HAP-1 (cell line): Measurements from ENCODE around the gene STK4.
A peak's percentile ranks its signal among the peaks of the same experiment; 100 is the strongest.

Source experiments
- DNase-seq, 2 experiments: peaks; one replicate each; pipeline ENCODE4 v3.0.0-alpha.2; 2016 to 2020; ENCODE audit warnings: low spot score in 2 of 2
- H3K27me3 ChIP-seq: fragments of 250-450 bp; sonication (Bioruptor Pico); 2 replicates; pipeline ENCODE4 v1.5.1; 2020; ENCODE audit warnings: low read depth, mild to moderate bottlenecking, moderate library complexity
- H3K36me3 ChIP-seq: fragments of 250-450 bp; sonication (Bioruptor Pico); replicated peaks from 2 replicates; pipeline ENCODE4 v1.5.1; 2020; ENCODE audit warnings: mild to moderate bottlenecking
- H3K4me1 ChIP-seq: fragments of 250-450 bp; sonication (Bioruptor Pico); 2 replicates; pipeline ENCODE4 v1.5.1; 2020; ENCODE audit warnings: mild to moderate bottlenecking
- H3K4me3 ChIP-seq: fragments of 250-450 bp; sonication (Bioruptor Pico); 2 replicates; pipeline ENCODE4 v1.5.1; 2020; ENCODE audit warnings: mild to moderate bottlenecking, moderate library complexity
- H3K9me3 ChIP-seq: fragments of 250-450 bp; sonication (Bioruptor Pico); 2 replicates; pipeline ENCODE4 v1.5.1; 2020; ENCODE audit warnings: mild to moderate bottlenecking, moderate library complexity
- in situ Hi-C: fragments of 300-500 bp; cut with MboI; formaldehyde crosslinking; loops from 3 replicates; pipeline ENCODE4 v1.14.3; 2020; ENCODE audit warnings: low sequenced_read_pairs, inconsistent platforms, mixed read lengths

Gene STK4

GRCh38 chr20:45066372-45066771 is 100.1 kb downstream of the STK4 start:
- in situ Hi-C loops, result no loop called here
- H3K4me3 ChIP-seq, result no peak overlapping the region
- H3K4me1 ChIP-seq, result no peaks in the 10 kb centered on the region
- no peak for DNase-seq
- H3K9me3 ChIP-seq, result no peaks in the 10 kb centered on the region
- no peaks in the 10 kb centered on the region for H3K36me3 ChIP-seq
- H3K27me3 ChIP-seq, result no peaks in the 10 kb centered on the region

GRCh38 chr20:45067087-45067486 is 100.8 kb downstream of the STK4 start:
- Histone ChIP-seq H3K36me3 (no peaks in the 10 kb centered on the region), H3K9me3 (no peaks in the 10 kb centered on the region), H3K4me1 (no peaks in the 10 kb centered on the region), H3K4me3 (no peak overlapping the region), H3K27me3 (no peaks in the 10 kb centered on the region)
- DNase-seq, result no peak
- in situ Hi-C loops, result no loop called here

GRCh38 chr20:45067558-45067957 is 101.2 kb downstream of the STK4 start:
- no peaks in the 10 kb centered on the region for H3K9me3 ChIP-seq
- in situ Hi-C loops, result no loop called here
- no peaks in the 10 kb centered on the region for H3K27me3 ChIP-seq
- DNase-seq, result no peak
- H3K4me3 ChIP-seq, result no peak overlapping the region
- no peaks in the 10 kb centered on the region for H3K36me3 ChIP-seq
- no peaks in the 10 kb centered on the region for H3K4me1 ChIP-seq

- no peaks in the 10 kb centered on the region for H3K36me3 ChIP-seq
- H3K27me3 ChIP-seq, result no peaks in the 10 kb centered on the region
- H3K4me1 ChIP-seq, result no peaks in the 10 kb centered on the region
- H3K4me3 ChIP-seq, result no peak overlapping the region
- in situ Hi-C loops, result no loop called here
- DNase-seq, result no peak
- H3K9me3 ChIP-seq, result no peaks in the 10 kb centered on the region
Observed at GRCh38 chr20:45069261-45069660, 102.9 kb downstream of the STK4 start.

- in situ Hi-C loops, result no loop called here
- Histone ChIP-seq H3K4me3 (no peak overlapping the region), H3K36me3 (peaks cover 4% of the 10 kb centered on the region), H3K27me3 (no peaks in the 10 kb centered on the region), H3K9me3 (no peaks in the 10 kb centered on the region), H3K4me1 (no peaks in the 10 kb centered on the region)
- no peak for DNase-seq
Observed at GRCh38 chr20:45070932-45071632, 104.8 kb downstream of the STK4 start.

- H3K4me1 ChIP-seq, result no peaks in the 10 kb centered on the region
- in situ Hi-C loops, result no loop called here
Observed at GRCh38 chr20:45072066-45072465, 105.8 kb downstream of the STK4 start.

GRCh38 chr20:45073221-45073620 is 106.9 kb downstream of the STK4 start:
- in situ Hi-C loops, result no loop called here
- peaks cover 11% of the 10 kb centered on the region for H3K36me3 ChIP-seq

More at GRCh38 chr20:45072066-45072465, 105.8 kb downstream of the STK4 start:
- Histone ChIP-seq H3K27me3 (no peaks in the 10 kb centered on the region), H3K4me3 (no peak overlapping the region), H3K9me3 (no peaks in the 10 kb centered on the region), H3K36me3 (peaks cover 10% of the 10 kb centered on the region)
- DNase-seq, result no peak

GRCh38 chr20:45077559-45077958 is 111.2 kb downstream of the STK4 start:
- peaks cover 19% of the 10 kb centered on the region for H3K36me3 ChIP-seq
- H3K4me3 ChIP-seq, result no peak overlapping the region
- H3K4me1 ChIP-seq, result no peaks in the 10 kb centered on the region
- no peaks in the 10 kb centered on the region for H3K9me3 ChIP-seq
- in situ Hi-C loops, result no loop called here
- DNase-seq, result no peak
- H3K27me3 ChIP-seq, result no peaks in the 10 kb centered on the region

More at GRCh38 chr20:45073221-45073620, 106.9 kb downstream of the STK4 start:
- Histone ChIP-seq H3K9me3 (no peaks in the 10 kb centered on the region), H3K4me3 (no peak overlapping the region), H3K27me3 (no peaks in the 10 kb centered on the region), H3K4me1 (no peaks in the 10 kb centered on the region)
- DNase-seq, result no peak

GRCh38 chr20:45080867-45081624 is 114.7 kb downstream of the STK4 start:
- in situ Hi-C loops, result no loop called here
- Histone ChIP-seq H3K36me3 (peaks cover 17% of the 10 kb centered on the region), H3K4me3 (no peak overlapping the region), H3K4me1 (no peaks in the 10 kb centered on the region), H3K27me3 (no peaks in the 10 kb centered on the region), H3K9me3 (no peaks in the 10 kb centered on the region)
- peak; percentile 13 to 34 for DNase-seq

GRCh38 chr20:45082468-45082867 is 116.2 kb downstream of the STK4 start:
- no peak for DNase-seq
- in situ Hi-C loops, result no loop called here
- H3K9me3 ChIP-seq, result no peaks in the 10 kb centered on the region
- no peaks in the 10 kb centered on the region for H3K4me1 ChIP-seq
- H3K4me3 ChIP-seq, result no peak overlapping the region
- H3K36me3 ChIP-seq, result peaks cover 9% of the 10 kb centered on the region; the same call in 1 of the 2 replicates
- no peaks in the 10 kb centered on the region for H3K27me3 ChIP-seq

- in situ Hi-C loops, result no loop called here
- H3K27me3 ChIP-seq, result no peaks in the 10 kb centered on the region
- DNase-seq, result no peak
- no peak overlapping the region for H3K4me3 ChIP-seq
- peaks cover 9% of the 10 kb centered on the region; the same call in 1 of the 2 replicates for H3K36me3 ChIP-seq
- H3K9me3 ChIP-seq, result no peaks in the 10 kb centered on the region
- H3K4me1 ChIP-seq, result no peaks in the 10 kb centered on the region
Observed at GRCh38 chr20:45083127-45083526, 116.8 kb downstream of the STK4 start.

GRCh38 chr20:45085289-45085688 is 119.0 kb downstream of the STK4 start:
- no peaks in the 10 kb centered on the region for H3K27me3 ChIP-seq
- H3K9me3 ChIP-seq, result no peaks in the 10 kb centered on the region
- no peaks in the 10 kb centered on the region for H3K4me1 ChIP-seq
- no peak for DNase-seq
- H3K4me3 ChIP-seq, result no peak overlapping the region
- H3K36me3 ChIP-seq, result peaks cover 5% of the 10 kb centered on the region; the same call in 1 of the 2 replicates
- in situ Hi-C loops, result no loop called here

GRCh38 chr20:45085867-45086266 is 119.6 kb downstream of the STK4 start:
- Histone ChIP-seq H3K4me1 (no peaks in the 10 kb centered on the region), H3K4me3 (no peak overlapping the region), H3K9me3 (no peaks in the 10 kb centered on the region), H3K27me3 (no peaks in the 10 kb centered on the region), H3K36me3 (peaks cover 5% of the 10 kb centered on the region; the same call in 1 of the 2 replicates)
- in situ Hi-C loops, result no loop called here
- DNase-seq, result no peak

GRCh38 chr20:45087097-45087790 is 120.9 kb downstream of the STK4 start:
- H3K4me3 ChIP-seq, result no peak overlapping the region
- in situ Hi-C loops, result no loop called here
- no peak for DNase-seq

More at GRCh38 chr20:45087097-45087790, 120.9 kb downstream of the STK4 start:
- Histone ChIP-seq H3K9me3 (no peaks in the 10 kb centered on the region), H3K27me3 (no peaks in the 10 kb centered on the region), H3K4me1 (no peaks in the 10 kb centered on the region), H3K36me3 (peaks cover 5% of the 10 kb centered on the region; the same call in 1 of the 2 replicates)
